ENCODE results near the gene TYMP.
"Not testable (repeated sequence)": the region's sequence is repeated elsewhere in the genome, so short reads cannot be mapped to it uniquely, and the experiment has no call there.

TYMP gene

DNA sequence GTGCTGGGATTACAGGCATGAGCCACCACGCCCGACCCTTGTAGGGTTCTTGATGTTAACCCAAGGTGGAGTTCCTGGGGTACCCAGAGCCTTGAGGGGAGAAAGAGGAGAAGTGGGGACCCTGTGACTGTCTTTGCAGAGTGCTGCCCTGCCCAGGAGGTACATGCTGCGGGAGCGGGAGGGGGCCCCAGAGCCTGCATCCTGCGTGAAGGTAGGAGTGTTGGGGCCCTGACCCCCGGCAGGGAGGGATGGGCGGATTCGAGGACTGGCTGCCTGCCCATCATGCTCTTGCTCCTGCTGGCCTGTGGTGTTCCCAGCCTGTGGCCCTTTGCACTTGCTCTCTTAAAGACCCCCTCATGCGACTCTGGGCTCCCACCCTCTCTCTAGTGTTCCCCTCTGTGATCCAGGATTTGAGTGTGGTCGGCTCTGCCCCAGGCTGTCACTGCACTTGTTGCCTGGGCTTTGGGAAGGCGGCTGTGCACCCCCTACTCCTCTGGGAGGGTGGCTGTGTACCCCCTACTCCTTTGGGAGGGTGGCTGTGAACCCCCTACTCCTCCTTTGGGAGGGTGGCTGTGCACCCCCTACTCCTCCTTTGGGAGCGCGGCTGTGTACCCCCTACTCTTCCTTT lies 8.9 kb downstream of the TYMP start:
- Histone ChIP-seq H3K4me3 (ENCODE audit: low read length) (no peak overlapping the region), H3F3A (ENCODE audit: insufficient read depth, low read length) (peaks cover 11% of the 10 kb centered on the region; the same call in 1 of the 2 replicates), H4K20me1 (ENCODE audit: insufficient read depth, low read length) (no peaks in the 10 kb centered on the region), H3K9ac (ENCODE audit: low read length) (no peak overlapping the region), H3K9me2 (replicated peaks; ENCODE audit: insufficient read depth, low read length) (no peaks in the 10 kb centered on the region), H3K27ac (ENCODE audit: low read length) (no peak overlapping the region), H3K4me2 (ENCODE audit: low read depth, low read length) (no peak overlapping the region), H3K79me2 (ENCODE audit: low read length) (peaks cover 58% of the 10 kb centered on the region), H3K9me3 (replicated peaks; ENCODE audit: insufficient read depth, low read length) (no peaks in the 10 kb centered on the region), H2AFZ (ENCODE audit: low read length) (no peak overlapping the region), H3K27me3 (replicated peaks; ENCODE audit: insufficient read depth, low read length) (no peaks in the 10 kb centered on the region), H3K36me3 (replicated peaks; ENCODE audit: insufficient read depth, low read length) (0 out of 2 replicates have a peak, but pooled peaks cover 3% of the 10 kb centered on the region), H3K4me1 (ENCODE audit: low read length) (peaks cover 14% of the 10 kb centered on the region)
- TF ChIP-seq EZH2 (optimal IDR thresholded peaks at IDR 0.05; ENCODE audit: low read depth, low read length) (no peak), EZH2phosphoT487 (IDR thresholded peaks at IDR 0.05; ENCODE audit: low read length) (no peak)
- DNase-seq = no peak

DNA sequence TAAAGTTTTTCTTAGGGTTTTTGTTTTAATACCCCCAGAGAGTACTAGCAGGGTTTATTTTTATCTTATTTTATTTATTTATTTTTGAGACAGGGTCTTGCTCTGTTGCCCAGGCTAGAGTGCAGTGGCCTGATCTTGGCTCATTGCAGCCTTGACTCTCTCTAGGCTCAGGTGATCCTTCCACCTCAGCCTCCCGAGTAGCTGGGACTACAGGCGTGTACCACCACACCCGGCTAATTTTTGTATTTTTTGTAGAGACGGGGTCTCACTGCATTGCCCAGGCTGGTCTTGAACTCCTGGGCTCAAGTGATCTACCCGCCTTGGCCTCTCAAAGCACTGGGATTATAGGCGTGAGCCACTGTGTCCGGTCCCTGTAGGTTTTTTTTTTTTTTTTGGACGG lies 9.6 kb downstream of the TYMP start:
- H2AFZ ChIP-seq (ENCODE audit: low read length); H3K9me2 ChIP-seq (replicated peaks; ENCODE audit: insufficient read depth, low read length); H4K20me1 ChIP-seq (ENCODE audit: insufficient read depth, low read length); DNase-seq; H3K9me3 ChIP-seq (replicated peaks; ENCODE audit: insufficient read depth, low read length); H3K4me3 ChIP-seq (ENCODE audit: low read length); H3K4me2 ChIP-seq (ENCODE audit: low read depth, low read length); H3K27ac ChIP-seq (ENCODE audit: low read length); H3K36me3 ChIP-seq (replicated peaks; ENCODE audit: insufficient read depth, low read length); H3K27me3 ChIP-seq (replicated peaks; ENCODE audit: insufficient read depth, low read length); H3K9ac ChIP-seq (ENCODE audit: low read length): not testable (repeated sequence)
- H3F3A ChIP-seq (ENCODE audit: insufficient read depth, low read length) = peaks cover 10% of the 10 kb centered on the region; the same call in 1 of the 2 replicates
- peaks cover 63% of the 10 kb centered on the region for H3K79me2 ChIP-seq (ENCODE audit: low read length)
- H3K4me1 ChIP-seq (ENCODE audit: low read length) = peaks cover 14% of the 10 kb centered on the region

DNA sequence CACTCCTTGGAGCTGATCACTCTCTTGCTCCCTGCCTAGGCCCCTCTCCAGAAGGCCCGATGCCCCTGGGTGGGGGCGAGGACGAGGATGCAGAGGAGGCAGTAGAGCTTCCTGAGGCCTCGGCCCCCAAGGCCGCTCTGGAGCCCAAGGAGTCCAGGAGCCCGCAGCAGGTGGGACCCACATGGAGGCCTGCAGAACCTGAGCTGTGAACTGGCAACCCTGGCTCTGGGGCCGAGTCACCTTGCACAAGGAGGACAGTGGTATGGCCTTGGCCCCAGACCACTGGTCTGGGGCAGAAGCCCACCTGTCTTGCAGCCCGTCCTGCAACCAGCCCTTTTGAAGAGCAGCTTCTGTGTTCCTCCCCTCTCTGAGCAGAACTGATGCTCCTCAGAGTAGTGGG lies 10.7 kb downstream of the TYMP start:
- Histone ChIP-seq H3K27me3 (replicated peaks; ENCODE audit: insufficient read depth, low read length) (no peaks in the 10 kb centered on the region), H4K20me1 (ENCODE audit: insufficient read depth, low read length) (peaks cover 6% of the 10 kb centered on the region; the same call in 1 of the 2 replicates), H2AFZ (ENCODE audit: low read length) (no peak overlapping the region), H3K9ac (ENCODE audit: low read length) (no peak overlapping the region), H3K9me3 (replicated peaks; ENCODE audit: insufficient read depth, low read length) (no peaks in the 10 kb centered on the region), H3K4me2 (ENCODE audit: low read depth, low read length) (no peak overlapping the region), H3K36me3 (replicated peaks; ENCODE audit: insufficient read depth, low read length) (0 out of 2 replicates have a peak, but pooled peaks cover 3% of the 10 kb centered on the region), H3K79me2 (ENCODE audit: low read length) (peaks cover 63% of the 10 kb centered on the region), H3K27ac (ENCODE audit: low read length) (no peak overlapping the region), H3K4me1 (ENCODE audit: low read length) (peaks cover 10% of the 10 kb centered on the region), H3K9me2 (replicated peaks; ENCODE audit: insufficient read depth, low read length) (no peaks in the 10 kb centered on the region), H3K4me3 (ENCODE audit: low read length) (no peak overlapping the region), H3F3A (ENCODE audit: insufficient read depth, low read length) (peaks cover 3% of the 10 kb centered on the region; the same call in 1 of the 2 replicates)
- TF ChIP-seq, protein P1, sequence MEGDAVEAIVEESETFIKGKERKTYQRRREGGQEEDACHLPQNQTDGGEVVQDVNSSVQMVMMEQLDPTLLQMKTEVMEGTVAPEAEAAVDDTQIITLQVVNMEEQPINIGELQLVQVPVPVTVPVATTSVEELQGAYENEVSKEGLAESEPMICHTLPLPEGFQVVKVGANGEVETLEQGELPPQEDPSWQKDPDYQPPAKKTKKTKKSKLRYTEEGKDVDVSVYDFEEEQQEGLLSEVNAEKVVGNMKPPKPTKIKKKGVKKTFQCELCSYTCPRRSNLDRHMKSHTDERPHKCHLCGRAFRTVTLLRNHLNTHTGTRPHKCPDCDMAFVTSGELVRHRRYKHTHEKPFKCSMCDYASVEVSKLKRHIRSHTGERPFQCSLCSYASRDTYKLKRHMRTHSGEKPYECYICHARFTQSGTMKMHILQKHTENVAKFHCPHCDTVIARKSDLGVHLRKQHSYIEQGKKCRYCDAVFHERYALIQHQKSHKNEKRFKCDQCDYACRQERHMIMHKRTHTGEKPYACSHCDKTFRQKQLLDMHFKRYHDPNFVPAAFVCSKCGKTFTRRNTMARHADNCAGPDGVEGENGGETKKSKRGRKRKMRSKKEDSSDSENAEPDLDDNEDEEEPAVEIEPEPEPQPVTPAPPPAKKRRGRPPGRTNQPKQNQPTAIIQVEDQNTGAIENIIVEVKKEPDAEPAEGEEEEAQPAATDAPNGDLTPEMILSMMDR (IDR thresholded peaks at IDR 0.05; ENCODE audit: low read length) = no peak
- TF ChIP-seq EZH2 (optimal IDR thresholded peaks at IDR 0.05; ENCODE audit: low read depth, low read length) (no peak), EZH2phosphoT487 (IDR thresholded peaks at IDR 0.05; ENCODE audit: low read length) (no peak)
- no peak for DNase-seq

DNA sequence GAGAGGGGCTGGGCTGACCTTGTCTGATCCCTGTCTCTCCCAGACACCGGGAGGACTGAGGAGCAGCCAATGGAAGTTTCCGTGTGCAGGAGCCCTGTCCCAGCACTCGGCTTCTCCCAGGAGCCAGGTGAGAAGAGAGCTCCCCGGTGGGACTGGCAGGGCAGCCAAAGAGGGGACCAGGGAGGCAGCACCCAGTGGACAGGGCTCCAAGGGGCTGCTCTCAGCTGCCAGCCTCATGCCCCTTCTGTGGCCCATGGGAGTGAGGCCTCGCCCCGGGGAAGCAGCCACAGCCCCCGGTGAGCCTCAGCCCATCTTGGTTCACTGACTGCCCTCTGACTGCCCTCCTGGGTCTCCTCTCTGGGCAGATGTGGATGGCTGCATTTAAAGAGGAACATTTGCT lies 11.2 kb downstream of the TYMP start:
- Histone ChIP-seq H3K79me2 (ENCODE audit: low read length) (peaks cover 63% of the 10 kb centered on the region), H3K36me3 (replicated peaks; ENCODE audit: insufficient read depth, low read length) (0 out of 2 replicates have a peak, but pooled peaks cover 3% of the 10 kb centered on the region), H3K9ac (ENCODE audit: low read length) (no peak overlapping the region), H4K20me1 (ENCODE audit: insufficient read depth, low read length) (peaks cover 7% of the 10 kb centered on the region; the same call in 1 of the 2 replicates), H3K27ac (ENCODE audit: low read length) (no peak overlapping the region), H3K4me1 (ENCODE audit: low read length) (0 out of 2 replicates have a peak, but pooled peaks cover 4% of the 10 kb centered on the region), H3K9me3 (replicated peaks; ENCODE audit: insufficient read depth, low read length) (no peaks in the 10 kb centered on the region), H3K9me2 (replicated peaks; ENCODE audit: insufficient read depth, low read length) (no peaks in the 10 kb centered on the region), H2AFZ (ENCODE audit: low read length) (no peak overlapping the region), H3K4me2 (ENCODE audit: low read depth, low read length) (no peak overlapping the region), H3K27me3 (replicated peaks; ENCODE audit: insufficient read depth, low read length) (no peaks in the 10 kb centered on the region), H3K4me3 (ENCODE audit: low read length) (no peak overlapping the region), H3F3A (ENCODE audit: insufficient read depth, low read length) (no peaks in the 10 kb centered on the region; the same call in 1 of the 2 replicates)
- no peak for TF ChIP-seq EZH2 (optimal IDR thresholded peaks at IDR 0.05; ENCODE audit: low read depth, low read length)
- TF ChIP-seq EZH2phosphoT487 (IDR thresholded peaks at IDR 0.05; ENCODE audit: low read length) = no peak
- TF ChIP-seq, protein P1 (IDR thresholded peaks at IDR 0.05; ENCODE audit: low read length) = no peak
- no peak for DNase-seq
